NCI-H2081 treated with DMSO at 0.1 percent for 48 hours (cell line): ENCODE measurements around the gene ARHGAP26.

Experiments used
- DNase-seq: peaks from one replicate; lab custom pipeline; 2025; lab: John Stamatoyannopoulos, UW

ARHGAP26 gene

DNA sequence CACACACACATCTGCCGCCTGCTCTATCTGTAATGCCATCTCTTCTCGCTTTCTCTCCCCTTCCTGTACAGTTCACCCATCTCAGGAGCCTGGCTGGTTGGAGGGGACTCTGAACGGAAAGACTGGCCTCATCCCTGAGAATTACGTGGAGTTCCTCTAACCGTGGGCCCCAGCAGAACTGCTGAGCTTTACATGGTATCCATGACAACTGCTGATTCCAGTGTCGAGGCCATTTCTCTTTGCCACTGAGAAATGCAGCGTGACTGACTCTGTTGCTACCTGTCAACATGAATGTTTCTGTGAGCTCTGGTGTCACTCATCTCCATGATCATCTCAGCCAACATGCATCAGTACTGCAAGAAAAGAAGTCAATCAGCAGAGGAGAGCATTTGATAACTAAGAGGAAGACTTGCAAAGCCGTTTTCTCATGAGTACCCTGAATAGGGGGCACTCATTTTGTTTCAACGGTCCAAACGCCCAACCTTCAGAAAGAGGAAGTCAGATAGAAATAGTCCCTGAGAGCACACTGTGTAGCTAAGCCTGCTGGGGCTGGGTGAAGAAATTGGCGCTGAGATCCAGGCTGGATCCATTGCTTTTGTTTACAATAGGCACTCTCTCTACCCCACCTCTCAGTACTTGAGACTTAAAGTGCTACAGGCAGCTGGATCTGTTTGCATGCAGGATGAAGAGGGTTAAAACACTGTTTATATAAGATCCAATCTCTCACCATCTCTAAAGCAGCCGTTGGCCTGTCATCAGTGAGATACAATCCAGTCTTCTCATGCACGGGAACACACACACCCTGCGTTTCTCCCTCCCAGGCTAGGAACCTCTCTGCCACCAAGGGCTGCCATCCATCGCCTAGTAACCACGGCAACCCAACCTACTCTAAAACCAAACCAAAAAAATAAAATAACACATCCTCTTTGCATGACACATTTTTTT lies 452.4 kb downstream of the ARHGAP26 start:
- DNase-seq: no peak

DNA sequence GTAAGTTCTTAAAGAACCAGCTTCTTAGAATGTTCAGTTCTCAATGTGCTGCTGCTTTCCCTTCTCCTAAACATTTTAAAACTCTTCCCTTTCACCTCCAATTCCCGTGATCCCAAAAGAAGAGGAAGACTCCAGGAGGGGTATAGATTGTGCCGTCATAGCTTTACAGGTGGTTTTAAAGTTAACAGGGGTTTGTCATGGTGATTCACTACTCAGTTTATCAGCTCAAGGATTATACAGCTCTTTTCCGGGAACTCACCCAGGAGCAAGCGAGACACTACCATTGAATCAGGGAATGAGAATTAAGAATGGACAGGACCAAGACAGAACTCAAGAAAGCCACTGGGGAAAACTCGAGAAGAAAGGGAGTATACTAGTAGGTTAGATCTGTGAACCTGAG lies 454.5 kb downstream of the ARHGAP26 start:
- no peak for DNase-seq

DNA sequence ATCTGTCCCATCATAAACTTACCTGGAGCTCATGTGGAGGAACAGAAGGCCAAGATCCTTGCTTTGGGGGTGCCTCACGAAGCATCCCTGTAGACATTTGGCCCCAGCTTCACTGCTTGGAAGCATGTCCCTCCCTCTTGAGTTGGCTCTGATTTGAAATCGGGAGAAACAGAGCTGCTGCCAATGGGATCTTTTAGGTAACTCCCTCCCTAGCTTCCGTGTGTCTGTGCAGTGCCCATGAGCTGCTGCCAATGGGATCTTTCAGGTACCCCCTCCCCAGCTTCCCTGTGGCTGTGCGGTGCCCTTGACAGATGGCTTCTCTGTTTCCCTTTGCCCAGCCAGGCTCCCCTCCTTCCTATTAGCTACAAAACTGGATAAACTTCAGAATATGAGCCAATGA lies 455.3 kb downstream of the ARHGAP26 start:
- DNase-seq: no peak

DNA sequence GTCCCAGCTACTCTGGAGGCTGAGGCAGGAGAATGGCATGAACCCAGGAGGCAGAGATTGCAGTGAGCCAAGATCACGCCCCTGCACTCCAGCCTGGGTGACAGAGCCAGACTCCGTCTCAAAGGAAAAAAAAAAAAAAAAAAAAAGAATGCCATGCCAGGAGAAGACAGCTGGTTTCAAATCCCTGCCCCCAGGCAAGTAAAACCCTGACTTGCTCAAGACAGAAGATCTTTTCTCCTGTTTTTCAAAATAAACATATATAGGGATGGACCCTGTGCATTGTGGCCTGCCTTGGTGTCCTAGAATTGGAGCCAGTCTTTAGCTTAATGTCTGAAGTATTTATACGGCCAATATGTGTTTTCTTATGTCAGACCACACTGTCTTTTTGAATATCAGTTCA lies 456.2 kb downstream of the ARHGAP26 start:
- no peak for DNase-seq

DNA sequence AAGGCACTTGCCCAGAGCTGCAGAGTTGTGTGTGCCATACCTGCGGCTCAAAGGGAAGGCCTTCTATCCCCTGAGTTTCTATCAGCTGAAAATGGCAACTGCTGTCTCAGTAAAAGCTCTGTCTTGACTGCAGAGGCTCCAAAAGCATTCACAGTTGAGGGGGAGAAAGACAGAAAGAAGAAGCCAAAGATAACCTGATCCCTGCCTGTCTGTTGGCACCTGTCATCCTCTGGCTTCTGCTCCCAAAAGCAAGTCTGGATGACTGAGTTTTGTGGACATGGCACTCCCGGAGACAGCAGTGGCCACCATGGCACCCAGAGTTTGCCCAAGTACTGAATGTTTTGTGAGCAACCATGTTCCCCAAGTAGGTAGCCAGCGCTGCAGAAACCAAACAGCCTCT lies 456.7 kb downstream of the ARHGAP26 start:
- DNase-seq: no peak

DNA sequence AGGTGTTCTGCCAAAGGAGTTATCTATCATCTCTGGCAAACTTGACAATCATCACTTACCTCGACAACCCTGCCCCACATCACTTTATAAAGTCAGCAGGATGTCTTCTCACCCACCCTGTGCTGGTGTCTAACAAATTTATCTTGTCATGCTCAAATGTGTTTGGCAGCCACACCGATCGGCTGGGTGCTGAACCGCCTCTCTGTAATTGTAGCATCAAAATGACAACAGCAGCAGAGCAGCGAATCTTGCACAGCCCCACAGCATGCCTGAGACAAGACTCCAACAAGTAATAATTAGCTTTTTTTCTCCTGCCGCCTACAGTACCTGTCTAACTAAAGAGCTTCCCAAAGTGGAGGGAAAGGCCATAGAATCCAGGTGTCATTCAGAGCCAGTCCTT lies 457.1 kb downstream of the ARHGAP26 start:
- DNase-seq: no peak

DNA sequence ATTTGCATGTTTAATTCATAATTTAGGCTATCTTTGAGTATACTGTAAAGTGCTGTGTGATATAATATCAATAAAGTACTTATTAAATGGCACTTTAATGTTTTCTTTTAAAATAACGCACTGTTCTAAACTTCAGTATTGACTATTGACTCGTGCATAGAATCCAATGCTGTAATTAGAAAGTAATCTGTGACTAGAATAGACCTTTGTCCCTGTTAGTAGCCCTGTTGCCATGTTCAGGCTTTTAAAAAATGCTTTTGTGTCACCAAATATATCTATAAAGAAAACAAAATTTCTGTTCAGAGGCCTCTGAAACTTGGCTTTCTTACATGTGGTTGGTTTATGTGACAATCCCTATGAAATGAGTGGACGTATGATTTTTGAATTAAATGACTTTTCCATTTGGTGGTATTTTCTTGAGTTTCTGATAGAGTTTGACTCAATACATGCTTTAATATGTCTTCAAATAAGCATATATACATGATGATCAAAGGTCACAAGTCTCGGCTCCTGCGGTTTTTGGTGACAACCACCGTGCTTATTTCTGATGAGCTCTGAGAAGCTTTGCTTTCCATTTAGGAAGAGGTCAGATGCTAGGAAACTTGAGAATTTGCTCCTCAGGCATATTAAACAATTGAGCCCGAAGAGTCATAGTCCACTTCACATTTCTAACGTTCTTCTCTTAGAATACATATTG lies 458.6 kb downstream of the ARHGAP26 start:
- DNase-seq: no peak

DNA sequence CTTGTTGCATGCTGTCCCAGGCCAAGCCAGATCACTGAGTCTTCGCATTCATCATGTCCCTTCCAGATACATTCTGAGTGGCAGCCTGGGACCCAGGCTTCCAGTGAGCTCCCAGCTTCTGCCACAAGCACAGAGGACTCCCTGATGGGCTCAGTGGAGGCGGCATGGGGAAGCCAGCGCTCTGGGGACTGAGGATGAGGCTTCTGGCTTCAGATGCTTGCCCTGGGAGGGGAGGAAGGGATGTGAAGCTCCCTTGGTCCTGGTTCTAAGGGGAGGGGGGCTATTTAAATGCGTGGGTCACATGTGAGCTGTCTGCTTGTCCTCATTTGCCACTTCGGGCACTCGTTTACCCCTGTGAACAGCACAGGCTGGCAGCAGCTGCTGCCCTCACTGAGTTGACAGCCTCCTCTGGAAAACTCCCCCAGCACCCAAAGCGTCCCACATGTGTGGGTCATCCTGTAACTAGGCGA lies 459.3 kb downstream of the ARHGAP26 start:
- no peak for DNase-seq

DNA sequence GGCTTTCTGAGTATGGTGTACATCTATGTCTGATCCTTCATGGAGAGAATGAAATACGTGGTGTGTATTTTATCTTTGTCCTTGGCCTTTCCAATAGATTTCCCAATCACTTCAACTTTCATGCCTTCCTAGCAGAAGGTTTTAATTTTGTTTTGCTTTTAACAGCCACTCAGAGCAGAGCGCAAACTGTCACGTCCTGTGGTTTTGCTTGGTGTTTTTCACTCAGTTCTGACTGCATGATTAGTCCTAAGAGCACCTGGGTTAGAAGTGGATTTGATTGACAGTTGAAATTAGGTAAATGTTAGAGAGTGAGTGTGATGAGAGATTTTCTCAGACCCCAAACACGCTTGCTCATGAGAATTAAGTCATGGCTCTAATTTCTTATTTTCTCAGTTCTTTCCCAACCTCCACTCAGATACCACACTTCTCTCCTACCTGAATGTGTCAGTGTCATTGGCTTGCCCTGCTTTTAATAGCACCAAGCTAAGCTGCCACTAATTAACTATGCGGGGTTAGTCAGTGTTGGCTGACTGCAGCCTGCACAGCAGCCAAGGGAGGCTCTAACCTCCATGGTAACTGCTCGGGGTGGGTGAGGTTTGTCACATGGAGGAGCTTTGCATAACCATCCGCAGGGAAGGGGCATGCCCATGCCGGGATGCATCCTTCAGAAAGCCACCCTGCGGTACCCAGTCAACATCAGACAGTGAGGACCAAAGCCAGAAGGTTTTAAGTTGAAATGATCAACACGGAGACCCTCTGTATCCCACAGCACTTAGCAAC lies 459.9 kb downstream of the ARHGAP26 start:
- no peak for DNase-seq

DNA sequence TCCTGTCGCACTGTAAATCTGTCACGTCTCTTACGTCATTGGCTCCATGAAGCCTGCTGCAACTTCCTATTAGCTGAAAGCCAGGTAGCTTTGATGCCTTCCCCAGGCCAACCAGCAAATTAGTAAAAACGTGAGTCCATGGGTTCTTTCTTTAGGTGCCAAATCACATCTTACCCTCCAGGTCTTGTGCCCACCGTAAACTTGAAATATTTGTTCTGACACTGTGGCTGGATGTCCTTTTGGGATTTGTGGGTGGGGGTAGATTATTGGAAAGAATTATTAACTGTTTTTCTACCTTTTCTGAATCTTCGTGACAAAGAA lies 460.5 kb downstream of the ARHGAP26 start:
- DNase-seq: no peak

DNA sequence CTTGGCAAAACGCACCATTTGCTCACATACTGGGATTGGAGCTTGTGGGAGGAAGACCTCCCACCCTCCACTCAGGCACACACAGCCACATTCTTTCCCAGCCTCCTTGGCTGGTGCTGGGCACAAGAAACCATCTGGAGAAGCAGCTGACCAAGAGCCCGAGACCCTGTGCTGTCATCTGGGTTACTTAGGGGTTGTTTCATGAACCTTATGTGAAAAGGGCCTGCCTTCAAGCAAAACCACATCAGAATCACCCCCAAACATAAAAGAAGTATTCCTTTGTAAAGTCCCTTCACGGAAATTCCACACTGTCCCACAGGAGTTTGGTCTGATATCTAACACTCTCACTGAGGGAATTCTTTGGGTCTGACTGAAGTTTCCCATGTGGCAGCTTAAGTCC lies 461.2 kb downstream of the ARHGAP26 start:
- no peak for DNase-seq

DNA sequence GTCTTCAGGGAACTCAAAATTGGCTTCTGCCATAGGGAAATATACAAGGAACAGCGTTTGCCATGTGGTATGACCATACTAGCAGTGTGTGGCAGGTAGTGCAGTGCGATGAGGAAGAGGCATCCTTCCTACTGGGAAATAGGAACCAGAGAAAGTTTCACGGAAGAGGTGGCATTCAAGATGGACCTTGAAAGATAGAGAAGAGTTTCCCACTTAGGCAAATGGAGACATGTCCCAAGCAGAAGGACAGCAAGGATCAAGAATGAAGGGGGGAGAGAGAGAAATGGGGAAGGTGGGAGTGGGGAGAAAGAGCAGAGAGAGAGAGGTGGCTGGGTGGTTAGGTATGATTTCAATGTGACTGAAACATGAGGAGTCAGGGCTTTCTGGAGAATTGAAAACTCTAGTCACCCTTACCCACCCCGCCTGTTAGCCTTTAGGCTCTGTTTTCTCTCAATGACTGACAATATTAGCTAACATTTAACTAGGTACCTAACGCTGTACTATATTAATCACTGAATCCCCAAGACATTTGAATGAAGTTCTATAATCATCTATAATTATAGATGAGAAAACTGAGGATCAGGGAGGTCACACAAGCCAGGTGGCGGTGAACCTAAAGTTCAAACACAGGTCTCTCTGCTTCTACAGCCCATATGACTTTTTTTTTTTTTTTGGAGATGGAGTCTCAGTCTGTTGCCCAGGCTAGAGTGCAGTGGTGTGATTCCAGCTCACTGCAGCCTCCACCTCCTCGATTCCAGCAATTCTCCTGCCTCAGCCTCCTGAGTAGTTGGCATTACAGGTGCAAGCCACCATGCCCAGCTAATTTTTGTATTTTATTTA lies 462.0 kb downstream of the ARHGAP26 start:
- no peak for DNase-seq

DNA sequence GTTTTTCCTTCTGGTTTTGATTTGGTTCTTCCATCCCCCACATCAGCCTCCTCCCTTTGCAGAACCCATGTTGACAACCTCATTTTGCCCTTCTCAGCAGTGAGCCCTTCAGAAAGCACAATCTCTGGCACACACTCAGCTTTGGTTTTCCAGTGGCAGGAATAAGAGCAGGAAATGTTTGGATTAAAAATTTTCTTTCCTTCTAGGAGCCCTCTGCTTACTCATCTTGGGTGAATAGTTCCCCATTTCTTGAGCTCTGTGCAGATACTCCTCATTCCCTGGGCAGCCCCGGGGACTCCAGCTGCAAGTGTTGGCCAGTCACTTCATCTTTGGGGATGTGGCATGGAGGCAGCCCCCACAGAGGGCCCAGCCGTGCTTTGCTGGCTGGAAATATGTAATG lies 462.9 kb downstream of the ARHGAP26 start:
- DNase-seq: no peak

DNA sequence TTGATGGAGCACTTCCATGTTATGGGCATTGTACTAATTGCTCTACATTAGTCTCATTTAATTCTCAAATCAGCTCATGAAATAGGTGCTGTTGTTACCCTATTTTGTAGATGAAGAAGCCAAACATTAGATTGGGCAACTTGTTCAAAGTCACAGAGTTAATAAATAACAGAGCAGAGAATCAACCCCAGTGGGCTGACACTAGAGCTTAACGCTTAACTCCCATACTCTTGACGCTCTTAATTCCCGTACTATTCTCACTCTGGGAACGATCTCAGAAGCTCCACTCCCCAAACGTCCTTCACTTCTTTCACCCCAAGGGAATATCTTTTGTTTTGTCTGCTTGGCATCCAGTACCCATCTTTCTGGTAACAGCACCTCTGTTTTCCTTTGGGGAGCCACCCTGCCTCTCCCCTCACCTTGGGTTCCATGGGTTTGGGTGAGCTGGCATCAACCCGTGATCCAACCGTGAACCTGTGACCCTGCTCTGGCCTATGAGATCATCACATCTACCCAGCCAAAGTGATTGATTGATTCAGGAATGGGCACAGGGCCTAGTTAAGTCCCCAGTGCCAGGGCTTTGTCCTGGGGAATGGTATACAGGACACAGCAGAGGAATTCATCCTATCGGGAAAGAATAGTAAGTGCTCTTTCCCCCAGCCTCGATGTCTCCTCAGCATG lies 464.1 kb downstream of the ARHGAP26 start:
- no peak for DNase-seq

DNA sequence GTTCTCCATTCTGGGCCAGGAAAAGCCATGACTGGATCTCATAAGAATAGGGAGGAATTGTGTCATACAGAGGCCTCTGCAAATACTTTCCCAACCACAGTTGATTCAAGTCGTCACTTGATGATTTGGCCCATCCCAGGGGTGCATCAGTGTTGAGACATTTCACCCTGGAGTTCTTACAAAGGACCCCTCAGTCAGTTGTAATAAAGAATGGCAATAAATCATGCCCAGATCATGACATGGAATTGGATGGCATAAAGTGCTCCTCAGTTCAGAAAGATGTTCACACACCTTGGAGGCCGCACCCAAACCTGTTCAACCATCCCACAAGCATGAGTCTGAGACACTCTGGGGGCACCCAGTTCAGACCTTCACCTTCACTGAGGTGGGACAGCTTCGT lies 465.2 kb downstream of the ARHGAP26 start:
- DNase-seq: no peak

DNA sequence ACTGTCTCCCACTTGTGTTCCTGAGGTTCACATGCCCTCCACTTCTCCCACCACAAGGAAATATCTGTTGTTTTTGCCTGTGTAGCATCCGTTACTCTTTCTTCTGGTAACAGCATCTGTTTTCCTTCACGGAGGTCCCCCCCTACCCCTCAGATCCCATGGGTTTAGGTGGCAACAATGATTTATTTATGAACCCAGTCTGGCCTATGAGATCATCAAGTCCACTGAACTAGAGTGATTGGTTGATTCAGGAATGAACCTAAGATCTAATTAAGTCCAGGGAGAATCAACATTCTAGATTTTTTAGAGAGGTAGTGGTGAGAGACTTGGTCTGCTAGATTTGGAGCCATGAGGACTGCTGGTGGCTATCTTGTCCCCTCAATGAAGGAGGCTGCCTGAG lies 466.5 kb downstream of the ARHGAP26 start:
- no peak for DNase-seq

DNA sequence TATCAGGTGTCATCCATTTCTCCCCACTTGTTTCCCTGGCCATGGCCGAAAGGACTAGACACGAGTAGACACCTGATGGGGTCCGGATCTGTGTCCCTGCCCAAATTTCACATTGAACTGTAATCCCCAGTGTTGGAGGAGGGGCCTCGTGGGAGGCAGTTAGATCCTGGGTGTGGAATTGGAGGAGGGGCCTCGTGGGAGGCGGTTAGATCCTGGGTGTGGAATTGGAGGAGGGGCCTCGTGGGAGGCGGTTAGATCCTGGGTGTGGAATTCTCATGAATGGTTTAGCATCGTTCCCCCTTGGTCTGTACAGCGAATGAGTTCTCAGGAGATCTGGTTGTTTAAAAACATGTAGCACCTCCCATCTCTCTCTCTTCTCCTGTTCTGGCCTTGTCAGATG lies 467.5 kb downstream of the ARHGAP26 start:
- DNase-seq: no peak

DNA sequence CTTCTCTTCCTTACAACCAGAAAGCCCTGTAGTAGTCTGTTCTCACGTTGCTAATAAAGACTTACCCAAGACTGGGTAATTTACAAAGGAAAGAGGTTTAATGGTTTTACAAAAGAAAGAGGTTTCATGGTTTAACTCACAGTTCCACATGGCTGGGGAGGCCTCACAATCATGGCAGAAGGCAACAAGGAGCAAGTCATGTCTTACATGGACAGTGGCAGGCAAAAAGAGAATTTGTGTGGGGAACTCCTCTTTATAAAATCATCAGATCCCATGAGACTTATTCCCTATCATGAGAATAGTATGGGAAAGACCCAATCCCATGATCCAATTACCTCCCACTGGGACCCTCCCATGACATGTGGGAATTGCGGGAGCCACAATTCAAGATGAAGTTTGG lies 468.4 kb downstream of the ARHGAP26 start:
- DNase-seq: no peak

DNA sequence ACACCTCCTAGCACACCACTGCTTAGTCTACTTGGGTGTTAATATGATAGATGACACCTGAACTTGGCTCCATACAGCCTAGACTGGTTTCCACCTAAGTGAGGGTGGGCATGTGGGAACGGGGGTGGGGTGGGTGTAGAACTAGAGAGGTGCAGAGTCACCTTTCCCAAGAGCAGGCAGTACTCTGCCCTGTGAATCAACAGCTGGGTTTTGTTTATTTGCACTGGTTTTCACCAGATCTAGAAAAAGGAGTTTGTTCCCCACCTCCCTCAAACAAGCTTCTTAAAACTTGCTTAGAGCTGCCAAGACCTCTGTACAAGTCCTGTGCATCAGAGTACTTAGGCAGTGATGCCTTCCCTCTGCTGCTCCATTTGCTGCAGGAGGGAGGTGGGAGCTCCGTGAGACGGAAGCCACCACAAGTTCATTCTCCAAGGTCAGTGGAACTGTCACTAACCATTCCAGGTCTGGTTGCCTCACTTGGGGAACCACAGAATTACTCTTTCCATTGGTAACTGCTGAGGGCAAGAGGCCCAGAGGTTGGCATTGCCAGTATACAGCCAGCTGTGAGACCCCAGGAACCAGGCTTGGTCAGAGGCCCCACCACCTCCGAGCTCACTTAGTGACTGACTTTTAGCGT lies 469.8 kb downstream of the ARHGAP26 start:
- no peak for DNase-seq

DNA sequence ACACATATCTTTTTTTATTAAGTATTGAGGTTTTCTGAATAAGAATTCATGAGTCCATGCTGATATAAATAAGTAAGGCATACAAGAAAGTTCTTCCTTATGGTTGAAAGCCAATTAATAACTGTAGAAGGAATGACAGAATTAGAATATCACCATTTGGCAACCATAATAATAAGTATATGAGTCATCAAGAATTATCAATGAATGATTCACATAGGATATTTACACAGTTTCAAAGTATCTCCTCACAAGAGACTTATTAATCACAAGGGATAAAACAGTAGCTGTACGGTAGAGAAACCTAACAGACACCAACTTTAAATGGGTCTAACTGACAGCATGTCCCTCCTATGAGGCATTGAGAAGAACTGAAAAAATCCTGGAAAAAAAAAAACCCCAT lies 471.7 kb downstream of the ARHGAP26 start:
- no peak for DNase-seq

DNA sequence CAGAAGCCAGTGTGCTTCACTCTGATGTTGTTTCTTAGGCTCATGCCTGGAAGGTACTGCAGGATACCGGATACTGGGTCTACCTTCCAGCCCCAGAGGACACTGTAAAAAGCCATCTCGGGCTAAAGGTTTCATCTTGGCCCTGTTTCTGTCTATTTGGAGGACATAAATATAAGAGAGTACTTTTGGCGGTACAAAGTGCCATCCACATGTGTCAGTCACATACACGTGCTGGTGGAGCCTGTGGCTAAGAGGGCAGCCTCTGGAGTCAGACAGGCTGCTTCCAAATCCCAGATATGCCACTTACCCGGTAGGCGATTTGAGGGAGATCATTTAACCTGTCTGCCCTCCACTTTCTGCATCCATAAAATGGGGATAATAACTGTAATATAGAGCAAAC lies 472.9 kb downstream of the ARHGAP26 start:
- no peak for DNase-seq
